Ovary (tissue), 3 donors: ENCODE results near the gene PDK1.

Experiments used
- EP300 ChIP-seq: sonication (generic); formaldehyde crosslinking; IDR thresholded peaks from one replicate; pipeline ENCODE4 v1.6.1; 2017; ENCODE audit warnings: antibody characterized with exemption
- POLR2A ChIP-seq: fragments of 450-650 bp; IDR thresholded peaks from one replicate; pipeline ENCODE4 v1.6.1; 2017; ENCODE audit warnings: antibody characterized with exemption, mild to moderate bottlenecking, moderate library complexity
- TF ChIP-seq, protein P1 (sequence below), 3 donors: fragments of 450-650 bp in 2 of 3; fragments of 200-600 bp in 1 of 3; IDR thresholded peaks; one replicate each; pipeline versions ENCODE4 v1.5.1 to v1.8.0; 2016 to 2022; ENCODE audit warnings: antibody characterized with exemption in 3 of 3, mild to moderate bottlenecking in 1 of 3
- donor health status: DM: no; HTN: no; CAD: no.

DNA sequence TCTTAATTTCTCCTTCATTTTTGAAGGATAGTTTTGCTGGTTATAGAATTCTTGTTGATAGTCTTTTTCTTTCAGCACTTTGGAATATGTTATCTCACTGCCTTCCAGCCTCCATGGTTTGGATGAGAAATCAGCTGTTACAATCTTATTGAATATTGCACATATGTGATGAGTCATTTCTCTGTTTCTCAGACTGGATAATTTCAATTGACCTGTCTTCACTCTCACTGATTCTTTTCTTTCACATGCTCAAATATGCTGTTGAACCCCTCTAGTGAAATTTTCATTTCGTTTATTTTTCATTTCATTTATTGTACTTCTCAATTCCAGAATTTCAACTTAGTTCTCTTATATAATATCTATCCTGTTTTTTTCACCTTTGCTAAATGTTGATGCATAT, 22.2 kb downstream of the PDK1 start:
- TF ChIP-seq EP300 = no peak
- TF ChIP-seq, protein P1, sequence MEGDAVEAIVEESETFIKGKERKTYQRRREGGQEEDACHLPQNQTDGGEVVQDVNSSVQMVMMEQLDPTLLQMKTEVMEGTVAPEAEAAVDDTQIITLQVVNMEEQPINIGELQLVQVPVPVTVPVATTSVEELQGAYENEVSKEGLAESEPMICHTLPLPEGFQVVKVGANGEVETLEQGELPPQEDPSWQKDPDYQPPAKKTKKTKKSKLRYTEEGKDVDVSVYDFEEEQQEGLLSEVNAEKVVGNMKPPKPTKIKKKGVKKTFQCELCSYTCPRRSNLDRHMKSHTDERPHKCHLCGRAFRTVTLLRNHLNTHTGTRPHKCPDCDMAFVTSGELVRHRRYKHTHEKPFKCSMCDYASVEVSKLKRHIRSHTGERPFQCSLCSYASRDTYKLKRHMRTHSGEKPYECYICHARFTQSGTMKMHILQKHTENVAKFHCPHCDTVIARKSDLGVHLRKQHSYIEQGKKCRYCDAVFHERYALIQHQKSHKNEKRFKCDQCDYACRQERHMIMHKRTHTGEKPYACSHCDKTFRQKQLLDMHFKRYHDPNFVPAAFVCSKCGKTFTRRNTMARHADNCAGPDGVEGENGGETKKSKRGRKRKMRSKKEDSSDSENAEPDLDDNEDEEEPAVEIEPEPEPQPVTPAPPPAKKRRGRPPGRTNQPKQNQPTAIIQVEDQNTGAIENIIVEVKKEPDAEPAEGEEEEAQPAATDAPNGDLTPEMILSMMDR (IDR thresholded peaks at IDR 0.05) = no peak
- no peak for TF ChIP-seq POLR2A
